ENCODE results near the gene ILF2. TPM values are rescaled to one million over a fixed set of nuclear protein-coding genes. Genes with fewer than 3 reads are reported as not detected.

The ILF2 gene
- total RNA-seq, 2 experiments from 2014 or later = 287 to 334 TPM

DNA sequence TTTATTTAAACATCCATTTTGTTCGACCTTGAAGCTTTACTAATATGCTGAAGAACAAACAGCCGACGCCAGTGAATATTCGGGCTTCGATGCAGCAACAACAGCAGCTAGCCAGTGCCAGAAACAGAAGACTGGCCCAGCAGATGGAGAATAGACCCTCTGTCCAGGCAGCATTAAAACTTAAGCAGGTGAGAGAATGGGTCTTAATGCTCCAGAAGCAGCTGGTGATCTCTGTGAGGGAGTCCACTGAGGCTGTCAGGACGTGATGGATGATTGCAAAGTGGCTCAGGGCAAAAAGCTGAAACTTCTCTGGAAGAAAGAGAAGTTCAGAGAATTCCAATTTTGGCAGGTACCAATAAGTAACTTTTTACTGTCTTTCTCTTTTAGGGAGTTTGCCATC is 32.5 kb downstream of the ILF2 start:
- H3K4me2 ChIP-seq (ENCODE audit: low read length) = no peak overlapping the region
- CTCF ChIA-PET (ENCODE audit: unreplicated experiment) = no interaction called here
- no peak for DNase-seq (ENCODE audit: low spot score)
- no peaks in the 10 kb centered on the region for H3K9me2 ChIP-seq (ENCODE audit: insufficient read depth, low read length)
- H3K4me1 ChIP-seq (ENCODE audit: insufficient read depth, low read length, poor library complexity, severe bottlenecking) = peaks cover 14% of the 10 kb centered on the region
- no peak overlapping the region for H3K4me3 ChIP-seq (ENCODE audit: low read depth, low read length, poor library complexity, severe bottlenecking)
- no peaks in the 10 kb centered on the region for H3K9me3 ChIP-seq (ENCODE audit: low read length)
- BruUV-seq (replicated peaks) = TSS peak; percentile 32
- H3K36me3 ChIP-seq (ENCODE audit: insufficient read depth, low read length) = peaks cover 76% of the 10 kb centered on the region
- H3K27ac ChIP-seq (ENCODE audit: low read depth, low read length, poor library complexity, severe bottlenecking) = no peak overlapping the region
- H4K20me1 ChIP-seq (ENCODE audit: insufficient read depth, low read length) = no peaks in the 10 kb centered on the region
- TF ChIP-seq, protein P1, sequence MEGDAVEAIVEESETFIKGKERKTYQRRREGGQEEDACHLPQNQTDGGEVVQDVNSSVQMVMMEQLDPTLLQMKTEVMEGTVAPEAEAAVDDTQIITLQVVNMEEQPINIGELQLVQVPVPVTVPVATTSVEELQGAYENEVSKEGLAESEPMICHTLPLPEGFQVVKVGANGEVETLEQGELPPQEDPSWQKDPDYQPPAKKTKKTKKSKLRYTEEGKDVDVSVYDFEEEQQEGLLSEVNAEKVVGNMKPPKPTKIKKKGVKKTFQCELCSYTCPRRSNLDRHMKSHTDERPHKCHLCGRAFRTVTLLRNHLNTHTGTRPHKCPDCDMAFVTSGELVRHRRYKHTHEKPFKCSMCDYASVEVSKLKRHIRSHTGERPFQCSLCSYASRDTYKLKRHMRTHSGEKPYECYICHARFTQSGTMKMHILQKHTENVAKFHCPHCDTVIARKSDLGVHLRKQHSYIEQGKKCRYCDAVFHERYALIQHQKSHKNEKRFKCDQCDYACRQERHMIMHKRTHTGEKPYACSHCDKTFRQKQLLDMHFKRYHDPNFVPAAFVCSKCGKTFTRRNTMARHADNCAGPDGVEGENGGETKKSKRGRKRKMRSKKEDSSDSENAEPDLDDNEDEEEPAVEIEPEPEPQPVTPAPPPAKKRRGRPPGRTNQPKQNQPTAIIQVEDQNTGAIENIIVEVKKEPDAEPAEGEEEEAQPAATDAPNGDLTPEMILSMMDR (conservative IDR thresholded peaks at IDR 0.05; ENCODE audit: low read length) = no peak
- TF ChIP-seq EZH2phosphoT487 (IDR thresholded peaks at IDR 0.05; ENCODE audit: borderline replicate concordance, low read depth, low read length) = no peak
- intact Hi-C loops (cut with micrococcal nuclease; ENCODE audit: unreplicated experiment) = no loop called here
- POLR2A ChIA-PET = interaction anchor here (0.5 to 0.7 kb wide), 2 partner anchors 34 to 374 kb away, joined by 3 read pairs; no protein-coding TSS in a partner anchor
- peaks cover 29% of the 10 kb centered on the region for H3K79me2 ChIP-seq (ENCODE audit: insufficient read depth, low read depth, low read length)
- no peak overlapping the region for H2AFZ ChIP-seq (ENCODE audit: low read length)

DNA sequence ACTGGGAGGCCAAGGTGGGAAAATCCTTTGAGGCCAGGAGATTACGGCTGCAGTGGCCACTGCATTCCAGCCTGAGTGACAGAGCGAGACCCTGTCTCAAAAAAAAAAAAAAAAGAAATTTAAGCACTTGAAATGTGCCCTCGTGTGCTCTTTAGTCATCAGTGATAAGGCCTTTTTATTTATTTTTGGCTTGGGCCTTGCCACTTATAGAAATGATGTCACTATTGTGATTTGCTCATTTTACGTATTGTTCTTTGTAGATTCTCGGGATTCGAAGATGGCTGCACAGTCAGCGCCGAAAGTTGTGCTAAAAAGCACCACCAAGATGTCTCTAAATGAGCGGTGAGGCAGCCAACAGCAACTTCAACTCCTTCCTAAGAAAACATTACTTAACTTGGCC is 34.5 kb downstream of the ILF2 start:
- peaks cover 16% of the 10 kb centered on the region for H3K4me1 ChIP-seq (ENCODE audit: insufficient read depth, low read length, poor library complexity, severe bottlenecking)
- DNase-seq (ENCODE audit: low spot score) = no peak
- H3K9me2 ChIP-seq (ENCODE audit: insufficient read depth, low read length) = no peaks in the 10 kb centered on the region
- no TSS peak for BruUV-seq (replicated peaks)
- no peaks in the 10 kb centered on the region for H4K20me1 ChIP-seq (ENCODE audit: insufficient read depth, low read length)
- H3K79me2 ChIP-seq (ENCODE audit: insufficient read depth, low read depth, low read length) = peaks cover 29% of the 10 kb centered on the region
- ChIA-PET POLR2A (no interaction called here), CTCF (ENCODE audit: unreplicated experiment) (no interaction called here)
- no peaks in the 10 kb centered on the region for H3K9me3 ChIP-seq (ENCODE audit: low read length)
- H3K4me3 ChIP-seq (ENCODE audit: low read depth, low read length, poor library complexity, severe bottlenecking) = peak overlapping the region; percentile 83
- TF ChIP-seq, protein P1 (conservative IDR thresholded peaks at IDR 0.05; ENCODE audit: low read length) = no peak
- TF ChIP-seq EZH2phosphoT487 (IDR thresholded peaks at IDR 0.05; ENCODE audit: borderline replicate concordance, low read depth, low read length) = no peak
- H2AFZ ChIP-seq (ENCODE audit: low read length) = no peak overlapping the region
- peak overlapping the region; percentile 61 for H3K4me2 ChIP-seq (ENCODE audit: low read length)
- peak overlapping the region; percentile 97 for H3K27ac ChIP-seq (ENCODE audit: low read depth, low read length, poor library complexity, severe bottlenecking)
- intact Hi-C loops (cut with micrococcal nuclease; ENCODE audit: unreplicated experiment) = no loop called here
- peaks cover 57% of the 10 kb centered on the region for H3K36me3 ChIP-seq (ENCODE audit: insufficient read depth, low read length)

DNA sequence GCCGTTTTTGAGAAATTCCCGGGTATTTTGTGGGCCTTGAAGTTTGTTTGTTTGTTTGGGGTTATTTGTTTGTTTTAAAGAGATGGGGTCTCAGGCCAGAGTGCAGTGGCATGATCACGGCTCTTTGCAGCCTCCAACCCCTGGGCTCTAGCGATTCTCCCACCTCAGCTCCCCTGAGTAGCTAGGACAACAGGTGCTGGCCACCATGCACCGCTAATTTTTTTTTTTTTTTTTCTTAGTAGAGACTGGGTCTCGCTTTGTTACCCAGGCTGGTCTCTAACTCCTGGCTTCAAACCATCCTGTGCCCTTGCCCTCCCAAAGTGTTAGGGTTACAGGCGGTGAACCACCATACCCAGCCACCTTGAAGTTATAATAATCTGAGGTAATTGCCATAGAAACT is 34.9 kb downstream of the ILF2 start:
- ChIA-PET POLR2A (interaction anchor here (0.9 to 1.6 kb wide), 4 partner anchors 7 to 38 kb away, joined by 3 to 7 read pairs (median 4); no protein-coding TSS in a partner anchor), CTCF (ENCODE audit: unreplicated experiment) (no interaction called here)
- peak; percentile 34 for DNase-seq (ENCODE audit: low spot score)
- peaks cover 16% of the 10 kb centered on the region for H3K4me1 ChIP-seq (ENCODE audit: insufficient read depth, low read length, poor library complexity, severe bottlenecking)
- H2AFZ ChIP-seq (ENCODE audit: low read length) = no peak overlapping the region
- H4K20me1 ChIP-seq (ENCODE audit: insufficient read depth, low read length) = no peaks in the 10 kb centered on the region
- H3K4me2 ChIP-seq (ENCODE audit: low read length) = peak overlapping the region; percentile 61
- peak overlapping the region; percentile 97 for H3K27ac ChIP-seq (ENCODE audit: low read depth, low read length, poor library complexity, severe bottlenecking)
- TF ChIP-seq, protein P1 (conservative IDR thresholded peaks at IDR 0.05; ENCODE audit: low read length) = no peak
- TF ChIP-seq EZH2phosphoT487 (IDR thresholded peaks at IDR 0.05; ENCODE audit: borderline replicate concordance, low read depth, low read length) = no peak
- H3K9me2 ChIP-seq (ENCODE audit: insufficient read depth, low read length) = no peaks in the 10 kb centered on the region
- peaks cover 52% of the 10 kb centered on the region for H3K36me3 ChIP-seq (ENCODE audit: insufficient read depth, low read length)
- no TSS peak for BruUV-seq (replicated peaks)
- H3K4me3 ChIP-seq (ENCODE audit: low read depth, low read length, poor library complexity, severe bottlenecking) = peak overlapping the region; percentile 83
- peaks cover 29% of the 10 kb centered on the region for H3K79me2 ChIP-seq (ENCODE audit: insufficient read depth, low read depth, low read length)
- no peaks in the 10 kb centered on the region for H3K9me3 ChIP-seq (ENCODE audit: low read length)
- intact Hi-C loops (cut with micrococcal nuclease; ENCODE audit: unreplicated experiment) = loop anchor here (2.0 kb wide), 3 partner anchors 23 to 37 kb away; partner anchors contain the start of genes ILF2 and SNAPIN

Data from OCI-LY7 (cell line).